Mesendoderm (in vitro differentiated cells): ENCODE data around the gene OIT3.
A peak's percentile ranks its signal among the peaks of the same experiment; 100 is the strongest.

ENCODE experiments used
- DNase-seq: peaks from one replicate; pipeline ENCODE4 v3.0.0; 2013
- H2AK5ac ChIP-seq: 2 replicates; pipeline ENCODE4 v1.6.1; 2013; ENCODE audit warnings: low read length, inconsistent platforms
- H2BK120ac ChIP-seq: 2 replicates; pipeline ENCODE4 v1.6.1; 2013; ENCODE audit warnings: low read depth, mild to moderate bottlenecking, low read length, moderate library complexity, mixed read lengths
- H2BK15ac ChIP-seq: replicated peaks from 2 replicates; pipeline ENCODE4 v1.6.1; 2013; ENCODE audit warnings: low read depth, mild to moderate bottlenecking, moderate library complexity
- H2BK5ac ChIP-seq: 2 replicates; pipeline ENCODE4 v1.6.1; 2013; ENCODE audit warnings: low read length, inconsistent platforms
- H3K18ac ChIP-seq: 2 replicates; pipeline ENCODE4 v1.6.1; 2013; ENCODE audit warnings: mild to moderate bottlenecking, low read length, mixed read lengths
- H3K23ac ChIP-seq: one replicate; pipeline ENCODE4 v1.6.1; 2013; ENCODE audit warnings: low read length
- H3K27ac ChIP-seq: 2 replicates; pipeline ENCODE4 v1.5.1; 2013; ENCODE audit warnings: low read depth, mild to moderate bottlenecking, inconsistent platforms, low read length, moderate library complexity
- H3K27me3 ChIP-seq: 2 replicates; pipeline ENCODE4 v1.6.1; 2013; ENCODE audit warnings: low read length, control low read depth, mild to moderate bottlenecking, inconsistent platforms; ENCODE audit not compliant: insufficient read depth, poor library complexity
- H3K36me3 ChIP-seq: 2 replicates; pipeline ENCODE4 v1.6.1; 2013; ENCODE audit warnings: low read length, inconsistent platforms; ENCODE audit not compliant: control insufficient read depth, insufficient read depth
- H3K4ac ChIP-seq: one replicate; pipeline ENCODE4 v1.6.1; 2013; ENCODE audit warnings: low read depth, mild to moderate bottlenecking, low read length, moderate library complexity
- H3K4me1 ChIP-seq: 2 replicates; pipeline ENCODE4 v1.6.1; 2013; ENCODE audit warnings: low read depth, low read length, inconsistent platforms; ENCODE audit not compliant: control insufficient read depth
- H3K4me2 ChIP-seq: 2 replicates; pipeline ENCODE4 v1.6.1; 2013; ENCODE audit warnings: low read length
- H3K4me3 ChIP-seq: 2 replicates; pipeline ENCODE4 v1.5.1; 2013; ENCODE audit warnings: mild to moderate bottlenecking, low read length
- H3K56ac ChIP-seq: one replicate; pipeline ENCODE4 v1.6.1; 2013; ENCODE audit warnings: low read length
- H3K79me1 ChIP-seq: 2 replicates; pipeline ENCODE4 v1.6.1; 2013; ENCODE audit warnings: low read length, inconsistent platforms
- H3K79me2 ChIP-seq: 2 replicates; pipeline ENCODE4 v1.6.1; 2013; ENCODE audit warnings: mild to moderate bottlenecking, low read length; ENCODE audit not compliant: control insufficient read depth, insufficient read depth
- H3K9ac ChIP-seq: 2 replicates; pipeline ENCODE4 v1.6.1; 2013; ENCODE audit warnings: low read length, inconsistent platforms
- H4K5ac ChIP-seq: one replicate; pipeline ENCODE4 v1.6.1; 2013; ENCODE audit warnings: low read length
- H4K8ac ChIP-seq: one replicate; pipeline ENCODE4 v1.6.1; 2013; ENCODE audit warnings: low read depth, mild to moderate bottlenecking, control low read depth, low read length, moderate library complexity
- WGBS: extraction: QIAGEN DNeasy Blood & Tissue Kit; methylation state at CpG from one replicate; pipeline ENCODE4 v1.1.7; 2013; ENCODE audit warnings: low lambda C conversion rate, missing lambda C conversion rate; ENCODE audit not compliant: insufficient coverage; ENCODE audit errors: extremely low coverage; 5-methylcytosine and 5-hydroxymethylcytosine counted together

OIT3 gene

DNA sequence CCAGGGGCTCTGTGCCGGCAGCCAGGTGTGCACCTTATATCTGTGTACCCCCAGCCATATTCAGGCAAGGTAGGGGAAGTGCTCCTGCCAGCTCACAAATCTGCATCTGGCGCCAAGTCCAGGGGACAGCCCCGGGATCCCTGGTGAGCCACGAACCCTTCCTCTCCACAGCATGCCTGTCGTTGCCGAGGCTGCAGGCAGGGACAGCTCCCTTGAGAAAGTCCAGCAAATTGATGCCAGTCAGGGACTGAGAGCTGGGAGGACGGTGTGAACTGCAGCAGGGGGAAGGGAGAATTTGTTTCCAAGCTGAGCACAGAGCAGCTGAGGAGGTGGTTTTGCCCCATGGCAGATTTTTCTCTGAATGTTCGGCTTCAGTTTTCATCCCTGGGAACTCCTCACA, 60.1 kb downstream of the OIT3 start:
- Histone ChIP-seq H3K36me3 (no peaks in the 10 kb centered on the region), H3K4me1 (peaks cover 6% of the 10 kb centered on the region), H2BK15ac (no peak overlapping the region), H3K79me1 (no peaks in the 10 kb centered on the region), H3K4me2 (no peak overlapping the region), H4K8ac (no peak overlapping the region), H3K4me3 (no peak overlapping the region), H2AK5ac (no peak overlapping the region), H2BK120ac (no peak overlapping the region), H3K18ac (no peak overlapping the region), H3K23ac (no peak overlapping the region), H4K5ac (no peak overlapping the region), H3K9ac (no peak overlapping the region), H3K27me3 (no peaks in the 10 kb centered on the region), H3K4ac (no peak overlapping the region), H2BK5ac (no peak overlapping the region), H3K56ac (peak overlapping the region; percentile 44), H3K79me2 (no peaks in the 10 kb centered on the region), H3K27ac (no peak overlapping the region)
- DNase-seq = peak; percentile 57
- WGBS = no CpG with 5 or more reads among the region's 8 CpGs

DNA sequence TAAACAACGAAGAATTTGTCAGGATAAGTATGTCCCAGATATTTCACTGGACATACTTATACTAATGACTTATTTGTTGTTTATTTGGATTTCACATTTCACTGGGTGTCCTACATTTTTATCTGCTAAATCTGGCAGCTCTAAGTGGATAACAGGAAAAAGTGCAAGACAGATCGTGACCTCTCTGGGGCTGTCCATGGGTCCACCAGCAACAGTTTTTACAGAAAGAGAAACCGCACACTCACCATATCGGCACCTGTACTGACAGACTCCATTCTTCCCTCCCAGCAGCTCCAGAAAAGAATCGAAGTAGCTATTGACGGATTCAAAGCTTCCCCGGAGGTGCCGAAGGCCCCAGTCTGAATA, 60.7 kb downstream of the OIT3 start:
- no peaks in the 10 kb centered on the region for H3K36me3 ChIP-seq
- no peak overlapping the region for H3K4ac ChIP-seq
- H3K27ac ChIP-seq = no peak overlapping the region
- no peaks in the 10 kb centered on the region for H3K79me2 ChIP-seq
- H2BK5ac ChIP-seq = no peak overlapping the region
- H3K4me1 ChIP-seq = peaks cover 6% of the 10 kb centered on the region
- no CpG with 5 or more reads among the region's 8 CpGs for WGBS
- no peak overlapping the region for H3K23ac ChIP-seq
- H3K9ac ChIP-seq = no peak overlapping the region
- H3K27me3 ChIP-seq = no peaks in the 10 kb centered on the region
- H2BK15ac ChIP-seq = no peak overlapping the region
- no peaks in the 10 kb centered on the region for H3K79me1 ChIP-seq
- H2BK120ac ChIP-seq = no peak overlapping the region
- no peak for DNase-seq
- no peak overlapping the region for H4K8ac ChIP-seq
- no peak overlapping the region for H3K4me2 ChIP-seq
- no peak overlapping the region for H3K56ac ChIP-seq
- H3K18ac ChIP-seq = no peak overlapping the region
- H3K4me3 ChIP-seq = no peak overlapping the region
- no peak overlapping the region for H4K5ac ChIP-seq
- no peak overlapping the region for H2AK5ac ChIP-seq

DNA sequence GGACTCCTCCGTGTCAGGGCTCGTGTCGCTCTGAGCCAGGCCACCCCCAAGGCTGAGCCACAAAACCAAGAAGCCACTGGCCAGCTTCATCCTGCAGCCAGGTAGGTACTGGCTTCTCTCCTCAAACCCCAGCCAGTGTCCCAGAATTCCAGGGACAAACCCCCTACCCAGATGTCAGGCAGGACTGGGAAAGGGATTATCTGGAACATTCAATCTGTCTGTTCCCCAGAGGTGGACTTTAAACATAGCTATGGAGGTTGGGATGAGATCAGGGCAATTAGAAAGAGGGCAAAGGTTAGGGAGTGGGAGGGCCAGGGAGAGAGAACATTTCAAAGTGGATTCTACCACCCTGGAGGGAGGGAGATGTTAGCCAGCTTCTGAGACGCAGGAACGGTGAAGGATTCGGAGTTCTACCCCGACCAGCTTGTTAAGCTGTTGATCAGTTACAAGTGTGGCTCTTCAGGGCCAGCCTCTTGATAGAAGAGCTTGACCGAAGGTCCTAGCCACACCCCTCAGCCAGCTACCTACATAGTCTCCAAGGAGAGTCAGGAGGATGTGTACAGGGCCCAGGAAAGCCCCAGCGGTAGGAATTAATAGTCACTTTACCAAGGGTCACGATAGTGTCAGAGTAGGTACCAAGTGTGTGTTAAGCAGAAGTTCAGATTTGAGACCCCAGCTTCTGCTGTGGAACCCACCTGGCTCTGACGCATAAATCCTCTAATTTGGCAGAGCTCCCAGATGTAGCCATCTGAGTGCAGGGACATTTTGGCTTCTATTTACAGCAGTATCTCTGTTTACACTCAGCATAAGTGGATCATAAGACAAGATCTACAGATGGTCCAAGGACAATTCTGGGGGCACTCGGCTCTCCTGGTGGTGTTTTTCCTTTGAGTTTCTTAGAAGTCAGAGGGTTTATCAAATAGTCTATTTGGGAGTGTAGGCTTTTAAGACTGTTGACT, 61.3 kb downstream of the OIT3 start, which contains the start of gene PLA2G12B:
Gene PLA2G12B (minus strand): TSS at position 211 of the 959 bp plus-strand sequence. CDS start 121 bp downstream, at position 90.
- H3K79me1 ChIP-seq = no peaks in the 10 kb centered on the region
- H3K27ac ChIP-seq = no peak within 1 kb of the TSS
- no peak within 1 kb of the TSS for H2BK5ac ChIP-seq
- H3K18ac ChIP-seq = no peak within 1 kb of the TSS
- H3K79me2 ChIP-seq = no peaks in the 10 kb centered on the region
- no peaks in the 10 kb centered on the region for H3K36me3 ChIP-seq
- no CpG with 5 or more reads among the region's 12 CpGs for WGBS
- H2AK5ac ChIP-seq = no peak within 1 kb of the TSS
- peak within 1 kb of the TSS; percentile 44 for H3K56ac ChIP-seq
- DNase-seq = no peak
- H3K23ac ChIP-seq = no peak within 1 kb of the TSS
- no peaks in the 10 kb centered on the region for H3K27me3 ChIP-seq
- H2BK15ac ChIP-seq = no peak within 1 kb of the TSS
- H3K4me2 ChIP-seq = no peak within 1 kb of the TSS
- H2BK120ac ChIP-seq = no peak within 1 kb of the TSS
- no peak within 1 kb of the TSS for H3K4ac ChIP-seq
- no peak within 1 kb of the TSS for H3K9ac ChIP-seq
- H3K4me3 ChIP-seq = no peak within 1 kb of the TSS
- peaks cover 6% of the 10 kb centered on the region for H3K4me1 ChIP-seq
- no peak within 1 kb of the TSS for H4K5ac ChIP-seq
- no peak within 1 kb of the TSS for H4K8ac ChIP-seq

DNA sequence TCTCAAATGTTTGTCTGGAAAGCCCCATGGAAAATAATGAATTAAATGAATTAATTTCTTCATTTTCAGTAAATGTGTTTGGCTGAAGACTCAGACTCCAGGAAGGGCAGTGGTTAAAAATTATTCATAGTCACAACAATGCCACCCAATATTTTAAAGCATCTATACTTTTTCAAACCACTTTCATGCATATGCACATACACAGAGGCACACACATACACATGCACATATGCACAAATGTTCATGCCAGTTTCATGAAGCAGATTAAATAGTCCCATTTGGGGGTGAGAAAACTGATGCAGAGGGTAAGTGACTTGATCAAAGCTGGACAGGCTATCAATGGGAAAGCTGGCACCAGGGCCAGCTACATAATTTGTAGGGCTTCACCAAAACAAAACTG, 62.5 kb downstream of the OIT3 start:
- no peaks in the 10 kb centered on the region for H3K79me2 ChIP-seq
- no peaks in the 10 kb centered on the region for H3K79me1 ChIP-seq
- no peaks in the 10 kb centered on the region for H3K36me3 ChIP-seq
- no peak overlapping the region for H2AK5ac ChIP-seq
- no peaks in the 10 kb centered on the region for H3K27me3 ChIP-seq
- H3K4me3 ChIP-seq = no peak overlapping the region
- H3K18ac ChIP-seq = no peak overlapping the region
- H3K23ac ChIP-seq = no peak overlapping the region
- no peak overlapping the region for H3K27ac ChIP-seq
- H3K4me2 ChIP-seq = no peak overlapping the region
- no peak overlapping the region for H3K9ac ChIP-seq
- no peak overlapping the region for H4K8ac ChIP-seq
- no peak overlapping the region for H2BK15ac ChIP-seq
- H3K56ac ChIP-seq = no peak overlapping the region
- H2BK5ac ChIP-seq = no peak overlapping the region
- no peak overlapping the region for H4K5ac ChIP-seq
- DNase-seq = no peak
- no peak overlapping the region for H2BK120ac ChIP-seq
- H3K4me1 ChIP-seq = peaks cover 6% of the 10 kb centered on the region
- H3K4ac ChIP-seq = no peak overlapping the region

DNA sequence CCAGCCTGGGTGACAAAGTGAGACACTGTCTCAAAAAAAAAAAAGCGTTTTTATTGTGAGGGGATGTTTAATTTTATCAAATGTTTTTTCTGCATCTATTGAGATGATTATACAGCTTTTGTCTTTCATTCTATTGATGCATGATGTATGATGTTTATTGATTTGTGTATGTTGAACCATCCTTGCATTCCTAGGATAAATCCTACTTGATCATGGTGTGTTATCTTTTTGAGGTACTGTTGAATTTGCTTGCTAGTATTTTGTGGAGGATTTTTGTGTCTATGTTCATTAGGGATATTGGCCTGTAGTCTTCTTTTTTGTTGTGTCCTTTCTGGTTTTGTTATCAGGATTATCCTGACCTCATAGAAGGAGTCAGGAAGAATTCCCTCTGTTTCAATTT, 83.3 kb downstream of the OIT3 start:
- H3K27ac ChIP-seq = no peak overlapping the region
- no peaks in the 10 kb centered on the region for H3K27me3 ChIP-seq
- no peak overlapping the region for H2BK5ac ChIP-seq
- no peak overlapping the region for H4K5ac ChIP-seq
- no peak overlapping the region for H3K4me3 ChIP-seq
- H3K18ac ChIP-seq = no peak overlapping the region
- H2AK5ac ChIP-seq = no peak overlapping the region
- H4K8ac ChIP-seq = no peak overlapping the region
- H3K79me2 ChIP-seq = no peaks in the 10 kb centered on the region
- no peaks in the 10 kb centered on the region for H3K36me3 ChIP-seq
- no peak overlapping the region for H3K56ac ChIP-seq
- no peaks in the 10 kb centered on the region for H3K79me1 ChIP-seq
- no peak overlapping the region for H3K9ac ChIP-seq
- no peak overlapping the region for H2BK120ac ChIP-seq
- no peak overlapping the region for H3K4me2 ChIP-seq
- H3K4me1 ChIP-seq = no peaks in the 10 kb centered on the region
- no peak overlapping the region for H2BK15ac ChIP-seq
- H3K4ac ChIP-seq = no peak overlapping the region
- WGBS = no CpG with 5 or more reads among the region's 1 CpG
- H3K23ac ChIP-seq = no peak overlapping the region
- no peak for DNase-seq

DNA sequence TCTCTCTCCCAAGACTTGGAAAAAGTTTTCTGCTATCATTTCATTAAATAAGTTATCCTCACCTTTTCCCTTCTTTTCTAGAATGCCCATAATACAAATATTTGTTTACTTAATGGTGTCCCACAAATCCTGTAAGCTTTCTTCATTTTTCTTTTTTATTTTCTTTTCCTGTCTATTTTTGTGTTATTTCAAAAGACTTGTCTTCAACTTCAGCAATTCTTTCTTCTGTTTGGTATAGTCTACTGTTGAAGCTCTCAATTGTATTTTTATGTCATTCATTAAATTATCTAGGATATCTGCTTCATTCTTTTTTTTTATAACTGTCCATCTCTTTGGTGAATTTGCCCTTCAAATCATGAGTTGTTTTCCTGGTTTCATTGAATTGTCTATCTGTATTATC, 86.2 kb downstream of the OIT3 start:
- DNase-seq = no peak
- H3K9ac ChIP-seq = no peak overlapping the region
- H3K4me3 ChIP-seq = no peak overlapping the region
- H4K8ac ChIP-seq = no peak overlapping the region
- H3K56ac ChIP-seq = no peak overlapping the region
- no peak overlapping the region for H2AK5ac ChIP-seq
- H4K5ac ChIP-seq = no peak overlapping the region
- H2BK5ac ChIP-seq = no peak overlapping the region
- no peak overlapping the region for H3K4me2 ChIP-seq
- no peaks in the 10 kb centered on the region for H3K27me3 ChIP-seq
- no peaks in the 10 kb centered on the region for H3K79me2 ChIP-seq
- H3K36me3 ChIP-seq = no peaks in the 10 kb centered on the region
- H3K23ac ChIP-seq = no peak overlapping the region
- no peak overlapping the region for H2BK15ac ChIP-seq
- H3K18ac ChIP-seq = no peak overlapping the region
- H3K27ac ChIP-seq = no peak overlapping the region
- H3K4me1 ChIP-seq = no peaks in the 10 kb centered on the region
- H3K79me1 ChIP-seq = no peaks in the 10 kb centered on the region
- no peak overlapping the region for H3K4ac ChIP-seq
- no peak overlapping the region for H2BK120ac ChIP-seq
